Measurements from ENCODE around the gene ZC3H12D. TPM values are rescaled to one million over a fixed set of nuclear protein-coding genes. Genes with fewer than 3 reads are reported as not detected.
"Not testable (repeated sequence)": the region's sequence is repeated elsewhere in the genome, so short reads cannot be mapped to it uniquely, and the experiment has no call there.

The ZC3H12D gene
- total and polyA plus RNA-seq, 2 experiments from 2014 or later = 0.07 TPM; not detected in 1

- TF ChIP-seq, protein P1, sequence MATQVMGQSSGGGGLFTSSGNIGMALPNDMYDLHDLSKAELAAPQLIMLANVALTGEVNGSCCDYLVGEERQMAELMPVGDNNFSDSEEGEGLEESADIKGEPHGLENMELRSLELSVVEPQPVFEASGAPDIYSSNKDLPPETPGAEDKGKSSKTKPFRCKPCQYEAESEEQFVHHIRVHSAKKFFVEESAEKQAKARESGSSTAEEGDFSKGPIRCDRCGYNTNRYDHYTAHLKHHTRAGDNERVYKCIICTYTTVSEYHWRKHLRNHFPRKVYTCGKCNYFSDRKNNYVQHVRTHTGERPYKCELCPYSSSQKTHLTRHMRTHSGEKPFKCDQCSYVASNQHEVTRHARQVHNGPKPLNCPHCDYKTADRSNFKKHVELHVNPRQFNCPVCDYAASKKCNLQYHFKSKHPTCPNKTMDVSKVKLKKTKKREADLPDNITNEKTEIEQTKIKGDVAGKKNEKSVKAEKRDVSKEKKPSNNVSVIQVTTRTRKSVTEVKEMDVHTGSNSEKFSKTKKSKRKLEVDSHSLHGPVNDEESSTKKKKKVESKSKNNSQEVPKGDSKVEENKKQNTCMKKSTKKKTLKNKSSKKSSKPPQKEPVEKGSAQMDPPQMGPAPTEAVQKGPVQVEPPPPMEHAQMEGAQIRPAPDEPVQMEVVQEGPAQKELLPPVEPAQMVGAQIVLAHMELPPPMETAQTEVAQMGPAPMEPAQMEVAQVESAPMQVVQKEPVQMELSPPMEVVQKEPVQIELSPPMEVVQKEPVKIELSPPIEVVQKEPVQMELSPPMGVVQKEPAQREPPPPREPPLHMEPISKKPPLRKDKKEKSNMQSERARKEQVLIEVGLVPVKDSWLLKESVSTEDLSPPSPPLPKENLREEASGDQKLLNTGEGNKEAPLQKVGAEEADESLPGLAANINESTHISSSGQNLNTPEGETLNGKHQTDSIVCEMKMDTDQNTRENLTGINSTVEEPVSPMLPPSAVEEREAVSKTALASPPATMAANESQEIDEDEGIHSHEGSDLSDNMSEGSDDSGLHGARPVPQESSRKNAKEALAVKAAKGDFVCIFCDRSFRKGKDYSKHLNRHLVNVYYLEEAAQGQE (IDR thresholded peaks at IDR 0.05; ENCODE audit: unreplicated experiment) = no peak
- no peak for TF ChIP-seq EZH2 (IDR thresholded peaks at IDR 0.05; ENCODE audit: low read depth, unreplicated experiment)
- TF ChIP-seq CREB1 (CRISPR knock-in tag; IDR thresholded peaks at IDR 0.05; ENCODE audit: low read depth) = no peak
- no peak for TF ChIP-seq POLR2AphosphoS5 (IDR thresholded peaks at IDR 0.05; ENCODE audit: low read depth)
Observed at GRCh38 chr6:149463781-149464180, 21.0 kb downstream of the ZC3H12D start (continued).

DNA sequence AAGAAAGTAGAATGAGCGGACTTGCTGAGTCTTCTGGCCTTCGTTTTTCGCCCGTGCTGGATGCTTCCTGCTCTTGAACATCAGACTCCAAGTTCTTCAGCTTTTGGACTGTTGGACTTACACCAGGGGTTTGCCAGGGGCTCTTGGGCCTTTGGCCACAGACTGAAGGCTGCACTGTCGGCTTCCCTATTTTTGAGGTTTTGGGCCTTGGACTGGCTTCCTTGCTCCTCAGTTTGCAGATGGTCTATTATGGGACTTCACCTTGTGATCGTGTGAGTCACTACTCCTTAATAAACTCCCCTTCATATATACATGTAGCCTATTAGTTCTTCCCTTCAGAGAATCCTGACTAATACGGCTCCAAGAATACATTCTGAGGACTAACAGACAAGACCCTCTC is 22.1 kb downstream of the ZC3H12D start:
- not testable (repeated sequence) for ATAC-seq; H4K20me1 ChIP-seq (replicated peaks; ENCODE audit: insufficient read depth); H3K27ac ChIP-seq (ENCODE audit: low read depth); H2AFZ ChIP-seq; H3K36me3 Mint-ChIP-seq (ENCODE audit: low read depth); H3F3A ChIP-seq (replicated peaks; ENCODE audit: low read depth); DNase-seq (ENCODE audit: low spot score); H3K4me3 ChIP-seq; H3K4me1 Mint-ChIP-seq; H3K27ac Mint-ChIP-seq; H3K27me3 ChIP-seq (ENCODE audit: insufficient read depth); H3K79me2 ChIP-seq (replicated peaks; ENCODE audit: insufficient read depth); H3K4me1 ChIP-seq (ENCODE audit: insufficient read depth); H3K4me3 Mint-ChIP-seq; H3K9me2 ChIP-seq (ENCODE audit: insufficient read depth); H3K4me2 ChIP-seq; H3K36me3 ChIP-seq (ENCODE audit: insufficient read depth); H3K9me3 Mint-ChIP-seq; H3K27me3 Mint-ChIP-seq (ENCODE audit: insufficient read depth, low read depth, poor library complexity)

- Histone ChIP-seq H3K79me2 (replicated peaks; ENCODE audit: insufficient read depth) (no peaks in the 10 kb centered on the region), H3K4me1 (ENCODE audit: insufficient read depth) (no peaks in the 10 kb centered on the region), H3K36me3 (ENCODE audit: insufficient read depth) (no peaks in the 10 kb centered on the region), H4K20me1 (replicated peaks; ENCODE audit: insufficient read depth) (no peaks in the 10 kb centered on the region), H3K9me2 (ENCODE audit: insufficient read depth) (no peaks in the 10 kb centered on the region), H3F3A (replicated peaks; ENCODE audit: low read depth) (no peaks in the 10 kb centered on the region), H3K27me3 (ENCODE audit: insufficient read depth) (no peaks in the 10 kb centered on the region), H3K4me3 (no peak overlapping the region), H2AFZ (no peak overlapping the region), H3K27ac (ENCODE audit: low read depth) (no peak overlapping the region), H3K4me2 (no peak overlapping the region)
- DNase-seq (ENCODE audit: low spot score) = no peak
- Mint-ChIP-seq H3K9me3 (no peaks in the 10 kb centered on the region), H3K27ac (no peak overlapping the region), H3K4me1 (no peaks in the 10 kb centered on the region), H3K36me3 (ENCODE audit: low read depth) (no peaks in the 10 kb centered on the region), H3K4me3 (no peak overlapping the region), H3K27me3 (ENCODE audit: insufficient read depth, low read depth, poor library complexity) (peaks cover 4% of the 10 kb centered on the region)
- ATAC-seq = no peak
- no peak for TF ChIP-seq JUNB (IDR thresholded peaks at IDR 0.05; ENCODE audit: unreplicated experiment)
- TF ChIP-seq, protein P2, sequence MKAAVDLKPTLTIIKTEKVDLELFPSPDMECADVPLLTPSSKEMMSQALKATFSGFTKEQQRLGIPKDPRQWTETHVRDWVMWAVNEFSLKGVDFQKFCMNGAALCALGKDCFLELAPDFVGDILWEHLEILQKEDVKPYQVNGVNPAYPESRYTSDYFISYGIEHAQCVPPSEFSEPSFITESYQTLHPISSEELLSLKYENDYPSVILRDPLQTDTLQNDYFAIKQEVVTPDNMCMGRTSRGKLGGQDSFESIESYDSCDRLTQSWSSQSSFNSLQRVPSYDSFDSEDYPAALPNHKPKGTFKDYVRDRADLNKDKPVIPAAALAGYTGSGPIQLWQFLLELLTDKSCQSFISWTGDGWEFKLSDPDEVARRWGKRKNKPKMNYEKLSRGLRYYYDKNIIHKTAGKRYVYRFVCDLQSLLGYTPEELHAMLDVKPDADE (IDR thresholded peaks at IDR 0.05) = no peak
- TF ChIP-seq CTCF (conservative IDR thresholded peaks at IDR 0.05; ENCODE audit: low read depth in 2 of 2) = no peak
- TF ChIP-seq, protein P1 (IDR thresholded peaks at IDR 0.05; ENCODE audit: unreplicated experiment) = no peak
- TF ChIP-seq ZNF114 (CRISPR knock-in tag; IDR thresholded peaks at IDR 0.05) = no peak
- no peak for TF ChIP-seq POLR2AphosphoS5 (IDR thresholded peaks at IDR 0.05; ENCODE audit: low read depth)
- TF ChIP-seq EZH2phosphoT487 (IDR thresholded peaks at IDR 0.05; ENCODE audit: unreplicated experiment) = no peak
- TF ChIP-seq NANOG (IDR thresholded peaks at IDR 0.05; ENCODE audit: borderline replicate concordance) = no peak
- no peak for TF ChIP-seq EZH2 (IDR thresholded peaks at IDR 0.05; ENCODE audit: low read depth, unreplicated experiment)
Observed at GRCh38 chr6:149461670-149462069, 23.1 kb downstream of the ZC3H12D start.
